Type B pancreatic cell (in vitro differentiated cells): ENCODE results near the gene REXO4. TPM values are rescaled to one million over a fixed set of nuclear protein-coding genes. Genes with fewer than 3 reads are reported as not detected.

Source experiments
- DNase-seq: peaks from one replicate; pipeline ENCODE4 v3.0.0; 2021; ENCODE audit warnings: mixed read lengths; ENCODE audit not compliant: unreplicated experiment; ENCODE audit errors: extremely low spot score
- H3K27ac Mint-ChIP-seq: 2 replicates; pipeline ENCODE4 v1.8.0; 2021; ENCODE audit warnings: mild to moderate bottlenecking, mixed read lengths
- H3K27me3 Mint-ChIP-seq: 2 replicates; pipeline ENCODE4 v1.8.0; 2021; ENCODE audit warnings: mixed read lengths
- H3K36me3 Mint-ChIP-seq: 2 replicates; pipeline ENCODE4 v1.8.0; 2021; ENCODE audit warnings: mixed read lengths
- H3K4me1 Mint-ChIP-seq: one replicate; pipeline ENCODE4 v1.8.0; 2021; ENCODE audit warnings: mixed read lengths; ENCODE audit not compliant: unreplicated experiment
- H3K4me3 Mint-ChIP-seq: 2 replicates; pipeline ENCODE4 v1.8.0; 2021; ENCODE audit warnings: mild to moderate bottlenecking, mixed read lengths
- H3K9me3 Mint-ChIP-seq: 2 replicates; pipeline ENCODE4 v1.8.0; 2021; ENCODE audit warnings: mixed read lengths
- total RNA-seq: library from RNA; stranded (reverse); gene quantifications from 2 replicates; pipeline ENCODE4 v1.2.1, GENCODE V29; 2021; ENCODE audit warnings: low replicate concordance
- TF ChIP-seq, protein P1 (sequence below): fragments of 200-600 bp; sonication (generic); conservative IDR thresholded peaks from 2 replicates; pipeline ENCODE4 v1.5.0; 2021; ENCODE audit warnings: antibody characterized with exemption, mild to moderate bottlenecking

Gene REXO4
- total RNA-seq, 1 donor from 2014 or later, result 26.5 TPM

GRCh38 chr9:133403766-133404453 lies 13.9 kb downstream of the REXO4 start:
- H3K36me3 Mint-ChIP-seq, result peaks cover 5% of the 10 kb centered on the region
- no peak for DNase-seq
- TF ChIP-seq, protein P1, sequence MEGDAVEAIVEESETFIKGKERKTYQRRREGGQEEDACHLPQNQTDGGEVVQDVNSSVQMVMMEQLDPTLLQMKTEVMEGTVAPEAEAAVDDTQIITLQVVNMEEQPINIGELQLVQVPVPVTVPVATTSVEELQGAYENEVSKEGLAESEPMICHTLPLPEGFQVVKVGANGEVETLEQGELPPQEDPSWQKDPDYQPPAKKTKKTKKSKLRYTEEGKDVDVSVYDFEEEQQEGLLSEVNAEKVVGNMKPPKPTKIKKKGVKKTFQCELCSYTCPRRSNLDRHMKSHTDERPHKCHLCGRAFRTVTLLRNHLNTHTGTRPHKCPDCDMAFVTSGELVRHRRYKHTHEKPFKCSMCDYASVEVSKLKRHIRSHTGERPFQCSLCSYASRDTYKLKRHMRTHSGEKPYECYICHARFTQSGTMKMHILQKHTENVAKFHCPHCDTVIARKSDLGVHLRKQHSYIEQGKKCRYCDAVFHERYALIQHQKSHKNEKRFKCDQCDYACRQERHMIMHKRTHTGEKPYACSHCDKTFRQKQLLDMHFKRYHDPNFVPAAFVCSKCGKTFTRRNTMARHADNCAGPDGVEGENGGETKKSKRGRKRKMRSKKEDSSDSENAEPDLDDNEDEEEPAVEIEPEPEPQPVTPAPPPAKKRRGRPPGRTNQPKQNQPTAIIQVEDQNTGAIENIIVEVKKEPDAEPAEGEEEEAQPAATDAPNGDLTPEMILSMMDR, result peak; percentile 61
- H3K27me3 Mint-ChIP-seq, result no peaks in the 10 kb centered on the region
- peaks cover 5% of the 10 kb centered on the region for H3K4me1 Mint-ChIP-seq
- no peaks in the 10 kb centered on the region for H3K9me3 Mint-ChIP-seq
- no peak overlapping the region for H3K4me3 Mint-ChIP-seq
- peak overlapping the region; percentile 32 for H3K27ac Mint-ChIP-seq

DNA sequence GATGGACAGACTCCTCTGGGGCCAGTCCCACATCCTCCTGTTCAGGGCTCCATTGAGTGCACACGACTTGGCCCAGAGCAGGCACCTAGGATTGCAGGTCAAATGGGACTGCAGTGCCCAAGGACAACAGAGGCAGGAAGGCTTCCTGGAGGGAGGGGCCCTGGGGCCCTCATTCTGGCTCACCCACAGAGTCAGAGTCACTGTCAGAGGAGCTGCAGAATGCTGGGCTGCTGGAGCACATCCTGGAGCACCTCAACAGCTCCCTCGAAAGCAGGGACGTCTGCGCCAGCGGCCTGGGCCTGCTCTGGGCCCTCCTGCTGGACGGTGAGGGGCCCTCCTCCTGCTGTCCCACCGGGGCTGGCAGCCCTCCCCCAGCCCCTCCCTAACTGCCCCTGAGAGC lies 15.1 kb downstream of the REXO4 start:
- Mint-ChIP-seq H3K4me1 (peaks cover 5% of the 10 kb centered on the region), H3K27ac (no peak overlapping the region), H3K9me3 (no peaks in the 10 kb centered on the region), H3K4me3 (no peak overlapping the region), H3K27me3 (no peaks in the 10 kb centered on the region), H3K36me3 (peaks cover 5% of the 10 kb centered on the region)
- TF ChIP-seq, protein P1, result no peak
- DNase-seq, result no peak

- H3K27ac Mint-ChIP-seq, result no peak overlapping the region
- H3K9me3 Mint-ChIP-seq, result no peaks in the 10 kb centered on the region
- no peak overlapping the region for H3K4me3 Mint-ChIP-seq
- no peak for DNase-seq
- TF ChIP-seq, protein P1, result no peak
- H3K27me3 Mint-ChIP-seq, result peaks cover 5% of the 10 kb centered on the region
- H3K36me3 Mint-ChIP-seq, result no peaks in the 10 kb centered on the region
- peaks cover under 1% of the 10 kb centered on the region for H3K4me1 Mint-ChIP-seq
Observed at GRCh38 chr9:133401588-133401987, 16.2 kb downstream of the REXO4 start.

- TF ChIP-seq, protein P1, result no peak
- H3K27ac Mint-ChIP-seq, result no peak overlapping the region
- no peaks in the 10 kb centered on the region for H3K36me3 Mint-ChIP-seq
- DNase-seq, result no peak
- no peaks in the 10 kb centered on the region for H3K4me1 Mint-ChIP-seq
- peaks cover 10% of the 10 kb centered on the region for H3K27me3 Mint-ChIP-seq
- H3K9me3 Mint-ChIP-seq, result no peaks in the 10 kb centered on the region
- no peak overlapping the region for H3K4me3 Mint-ChIP-seq
Observed at GRCh38 chr9:133400292-133400691, 17.5 kb downstream of the REXO4 start.

DNA sequence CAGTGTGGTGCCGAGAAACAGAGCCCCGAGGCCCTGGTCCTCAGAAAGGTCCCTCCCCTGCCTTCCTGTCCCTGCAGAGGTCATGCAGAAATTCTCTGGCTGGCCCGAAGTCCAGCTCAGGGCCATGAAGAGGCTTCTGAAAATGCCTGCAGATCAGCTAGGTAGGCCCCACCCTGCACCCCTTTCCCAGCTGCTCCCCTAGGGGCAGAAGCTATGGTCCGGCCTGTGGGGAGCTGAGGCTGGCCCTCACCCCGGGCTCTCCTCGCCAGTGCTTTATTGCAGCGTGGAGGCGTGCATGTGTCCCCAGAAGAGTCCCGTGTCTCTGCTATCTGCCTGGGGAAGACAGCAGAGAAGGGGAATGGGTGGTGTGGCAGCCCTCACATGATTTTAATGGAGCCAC lies 19.9 kb downstream of the REXO4 start:
- Mint-ChIP-seq H3K36me3 (no peaks in the 10 kb centered on the region), H3K27ac (no peak overlapping the region), H3K4me1 (no peaks in the 10 kb centered on the region), H3K27me3 (peaks cover 10% of the 10 kb centered on the region), H3K9me3 (no peaks in the 10 kb centered on the region), H3K4me3 (no peak overlapping the region)
- no peak for DNase-seq
- TF ChIP-seq, protein P1, result no peak
